ENCODE measurements around the gene SLC4A5.

SLC4A5 gene

GRCh38 chr2:74366036-74366435 is 22.8 kb upstream of the SLC4A5 start:
- TF ChIP-seq CTCF (IDR thresholded peaks at IDR 0.05; ENCODE audit: low read depth, low read length) (no peak), MYC (IDR thresholded peaks at IDR 0.05; ENCODE audit: low read depth, low read length) (no peak)
- no peak for DNase-seq (ENCODE audit: low read depth)
- H3K4me3 ChIP-seq (ENCODE audit: low read depth, low read length), result no peak overlapping the region

- TF ChIP-seq MYC (IDR thresholded peaks at IDR 0.05; ENCODE audit: low read depth, low read length), result no peak
- TF ChIP-seq MAX (IDR thresholded peaks at IDR 0.05; ENCODE audit: low read depth, low read length), result no peak
- no peak for TF ChIP-seq POLR2A (IDR thresholded peaks at IDR 0.05; ENCODE audit: extremely low read depth, insufficient read length)
- no peak for TF ChIP-seq CTCF (IDR thresholded peaks at IDR 0.05; ENCODE audit: low read depth, low read length)
- DNase-seq (ENCODE audit: low read depth), result no peak
Measured at GRCh38 chr2:74364533-74365505, 21.6 kb upstream of the SLC4A5 start.

GRCh38 chr2:74361327-74361726 is 18.1 kb upstream of the SLC4A5 start:
- no peak for DNase-seq (ENCODE audit: low read depth)
- TF ChIP-seq MAX (IDR thresholded peaks at IDR 0.05; ENCODE audit: low read depth, low read length) (no peak), POLR2A (IDR thresholded peaks at IDR 0.05; ENCODE audit: extremely low read depth, insufficient read length) (no peak), MYC (IDR thresholded peaks at IDR 0.05; ENCODE audit: low read depth, low read length) (no peak), CTCF (IDR thresholded peaks at IDR 0.05; ENCODE audit: low read depth, low read length) (no peak)
- H3K4me3 ChIP-seq (ENCODE audit: low read depth, low read length), result no peak overlapping the region

More at GRCh38 chr2:74364533-74365505, 21.6 kb upstream of the SLC4A5 start:
- no peak overlapping the region for H3K4me3 ChIP-seq (ENCODE audit: low read depth, low read length)

- H3K4me3 ChIP-seq (ENCODE audit: low read depth, low read length), result no peak overlapping the region
- TF ChIP-seq MYC (IDR thresholded peaks at IDR 0.05; ENCODE audit: low read depth, low read length) (no peak), CTCF (IDR thresholded peaks at IDR 0.05; ENCODE audit: low read depth, low read length) (no peak), POLR2A (IDR thresholded peaks at IDR 0.05; ENCODE audit: extremely low read depth, insufficient read length) (no peak), MAX (IDR thresholded peaks at IDR 0.05; ENCODE audit: low read depth, low read length) (no peak)
- no peak for DNase-seq (ENCODE audit: low read depth)
Measured at GRCh38 chr2:74357627-74358026, 14.4 kb upstream of the SLC4A5 start.

- TF ChIP-seq MAX (IDR thresholded peaks at IDR 0.05; ENCODE audit: low read depth, low read length), result no peak
- no peak for DNase-seq (ENCODE audit: low read depth)
- no peak overlapping the region for H3K4me3 ChIP-seq (ENCODE audit: low read depth, low read length)
Measured at GRCh38 chr2:74349889-74350288, 6.7 kb upstream of the SLC4A5 start.

- DNase-seq (ENCODE audit: low read depth), result no peak
- no peak overlapping the region for H3K4me3 ChIP-seq (ENCODE audit: low read depth, low read length)
- TF ChIP-seq CTCF (IDR thresholded peaks at IDR 0.05; ENCODE audit: low read depth, low read length) (no peak), MYC (IDR thresholded peaks at IDR 0.05; ENCODE audit: low read depth, low read length) (no peak), POLR2A (IDR thresholded peaks at IDR 0.05; ENCODE audit: extremely low read depth, insufficient read length) (no peak), MAX (IDR thresholded peaks at IDR 0.05; ENCODE audit: low read depth, low read length) (no peak)
Measured at GRCh38 chr2:74347742-74348141, 4.5 kb upstream of the SLC4A5 start.

Data from NB4 (cell line).